HepG2 (cell line): ENCODE data around the gene PPP1CA. TPM values are rescaled to one million over a fixed set of nuclear protein-coding genes. Genes with fewer than 3 reads are reported as not detected.

Experiments
- ATF3 ChIP-seq: sonication (generic); formaldehyde crosslinking; IDR thresholded peaks from 2 replicates; pipeline ENCODE4 v1.4.0; 2020; ENCODE audit warnings: missing genetic modification reagents
- ELK4 ChIP-seq: sonication (generic); formaldehyde crosslinking; IDR thresholded peaks from 2 replicates; pipeline ENCODE4 v1.9.0; 2021; ENCODE audit warnings: missing genetic modification reagents, borderline replicate concordance
- GATAD2A ChIP-seq: IDR thresholded peaks from 2 replicates; pipeline ENCODE4 v1.6.1; 2016
- HINFP ChIP-seq: sonication (generic); formaldehyde crosslinking; IDR thresholded peaks from 2 replicates; pipeline ENCODE4 v1.4.0; 2020; ENCODE audit warnings: low read depth, mild to moderate bottlenecking, missing genetic modification reagents
- HMGA1 ChIP-seq: sonication (generic); formaldehyde crosslinking; conservative IDR thresholded peaks from 2 replicates; pipeline ENCODE4 v1.4.0; 2020; ENCODE audit warnings: missing genetic modification reagents
- NONO ChIP-seq, 2 experiments: fragments of 450-650 bp in 1 of 2; sonication (generic) in 1 of 2; formaldehyde crosslinking in 1 of 2; IDR thresholded peaks in 1 of 2; conservative IDR thresholded peaks in 1 of 2; 2 replicates each; pipeline versions ENCODE4 v1.6.1 to v1.8.0; 2017 to 2022; ENCODE audit warnings: mild to moderate bottlenecking in 1 of 2, missing genetic modification reagents in 1 of 2, moderate library complexity in 1 of 2
- RFXAP ChIP-seq: sonication (generic); formaldehyde crosslinking; IDR thresholded peaks from 2 replicates; pipeline ENCODE4 v1.4.0; 2020; ENCODE audit warnings: missing genetic modification reagents, borderline replicate concordance
- SNAPC4 ChIP-seq: sonication (generic); formaldehyde crosslinking; IDR thresholded peaks from 2 replicates; pipeline ENCODE4 v1.4.0; 2020; ENCODE audit warnings: mild to moderate bottlenecking, missing genetic modification reagents
- ZNF318 ChIP-seq: sonication (generic); formaldehyde crosslinking; IDR thresholded peaks from 2 replicates; pipeline ENCODE4 v1.4.0; 2020; ENCODE audit warnings: mild to moderate bottlenecking, missing genetic modification reagents
- ZNF547 ChIP-seq: sonication (generic); formaldehyde crosslinking; IDR thresholded peaks from 2 replicates; pipeline ENCODE4 v1.5.1; 2020; ENCODE audit warnings: mild to moderate bottlenecking, missing genetic modification reagents
- ZNF629 ChIP-seq: sonication (generic); formaldehyde crosslinking; conservative IDR thresholded peaks from 2 replicates; pipeline ENCODE4 v1.5.0; 2020; ENCODE audit warnings: missing genetic modification reagents
- polyA plus RNA-seq, 8 experiments: library from polyadenylated mRNA; depleted of rRNA in 3 of 8; stranded (reverse) in 7 of 8; unstranded in 1 of 8; fragments of >200 nt; fragmentation: Illumina TruSeq in 4 of 8; extraction: Trizol in 4 of 8; gene quantifications; 2 replicates each; pipeline versions ENCODE4 v1.2.1 to v1.2.3, GENCODE V29; 2011 to 2016; ENCODE audit warnings: low read depth in 4 of 8, missing spikeins in 1 of 8, mixed read lengths in 1 of 8; ENCODE audit not compliant: insufficient read depth in 1 of 8
- total RNA-seq, 5 experiments: library from RNA; depleted of rRNA; stranded (reverse); fragments of >200 nt; fragmentation: Illumina TruSeq; extraction: Trizol; gene quantifications; 2 replicates each; pipeline ENCODE4 v1.2.3, GENCODE V29; 2016; ENCODE audit warnings: low read depth in 1 of 5

Gene PPP1CA
- total and polyA plus RNA-seq, 2 of the 13 experiments (the other 11 are each of a cell fraction or from before 2014, with no cell fraction given), result 149 to 170 TPM

- TF ChIP-seq SNAPC4 (no peak; the same call in 1 of the 2 replicates), ATF3 (CRISPR knock-in tag) (no peak), GATAD2A (CRISPR knock-in tag) (no peak), HINFP (CRISPR knock-in tag) (no peak), RFXAP (peak; percentile 69; the same call in 1 of the 2 replicates), ZNF318 (no peak), ELK4 (CRISPR knock-in tag) (no peak), HMGA1 (no peak), NONO (IDR thresholded peaks at IDR 0.05) (no peak), NONO (CRISPR knock-in tag; conservative IDR thresholded peaks at IDR 0.05) (no peak), ZNF547 (CRISPR knock-in tag) (no peak), ZNF629 (CRISPR knock-in tag) (no peak)
Observed at GRCh38 chr11:67353317-67354074, 48.2 kb downstream of the PPP1CA start, which contains the start of gene POLD4 (continued).
